Measurements from ENCODE around the gene OTOP2. TPM values are rescaled to one million over a fixed set of nuclear protein-coding genes. Genes with fewer than 3 reads are reported as not detected.

The OTOP2 gene
- total RNA-seq, 5 donors from 2014 or later (not counting 1 experiment from before 2014, with no cell fraction given), result not detected

GRCh38 chr17:74922172-74922571, 1.9 kb upstream of the OTOP2 start:
- WGBS (ENCODE audit: insufficient coverage), result 62% methylated on average over 5 of the region's 6 CpGs
- ATAC-seq (replicated peaks in 1 of 4), result no peak
- peaks cover 42 to 72% of the 10 kb centered on the region in 2 donors for H3K27me3 Mint-ChIP-seq

DNA sequence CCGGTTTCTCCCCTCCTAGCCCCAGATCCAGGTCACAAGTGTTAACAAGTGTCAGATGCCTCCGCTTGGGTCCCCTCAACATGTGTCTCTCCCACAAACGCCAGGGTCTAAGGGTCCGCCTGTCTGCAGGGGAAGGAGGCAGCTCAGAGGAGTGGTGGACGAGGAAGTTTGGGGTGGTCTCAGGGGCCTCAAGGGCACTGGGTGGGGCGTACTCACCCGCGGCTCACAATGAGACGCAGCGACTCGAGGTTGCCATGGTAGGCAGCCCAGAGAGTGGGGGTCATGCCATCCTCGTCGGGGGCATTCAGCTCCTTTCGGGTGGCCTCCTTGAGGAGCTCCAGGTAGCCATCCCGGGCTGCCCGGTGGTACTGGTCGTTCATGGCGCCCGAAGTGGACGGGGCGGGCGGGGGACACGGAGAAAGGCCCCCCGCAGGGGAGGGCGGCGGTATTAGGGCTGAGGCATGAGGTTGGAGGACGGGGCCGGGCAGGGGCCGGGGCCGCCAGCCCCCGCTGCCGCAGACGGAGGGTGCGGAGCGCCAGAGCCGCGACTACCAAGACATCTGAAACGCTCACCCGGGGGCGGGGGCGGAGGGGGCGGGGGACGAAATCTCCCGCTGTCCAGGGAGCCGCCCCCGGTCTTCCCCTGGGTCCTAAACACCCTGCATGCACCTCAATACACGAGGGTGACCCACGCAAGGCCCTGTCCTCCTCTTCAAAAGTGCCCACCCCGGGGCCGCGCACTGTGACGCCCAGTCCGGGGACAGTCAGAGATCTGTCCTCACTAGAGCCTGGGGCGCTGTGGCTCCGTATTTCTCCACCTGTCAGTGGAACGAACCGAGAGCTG, 1.2 kb upstream of the OTOP2 start, which contains the start of gene USH1G:
TSS of gene USH1G (minus strand) at position 562 of the 844 bp plus-strand sequence. CDS start at position 380, 182 bp downstream.
- H3K27ac ChIP-seq (ENCODE audit: low read length), result no peak within 1 kb of the TSS
- H3K4me3 ChIP-seq (ENCODE audit: control insufficient read depth in 1 of 2, extremely low read depth in 1 of 2, low read length in 1 of 2), result peak within 1 kb of the TSS; percentile 33 to 35
- ChIA-PET POLR2A (no interaction called here), CTCF (interaction anchor here (0.6 to 1.2 kb wide), 3 partner anchors 11 to 1750 kb away, joined by 4 read pairs; no protein-coding TSS in a partner anchor)
- Mint-ChIP-seq H3K36me3 (no peaks in the 10 kb centered on the region), H3K9me3 (no peaks in the 10 kb centered on the region), H3K4me3 (peak within 1 kb of the TSS; percentile 43 to 71 (median 47)), H3K27ac (no peak within 1 kb of the TSS), H3K27me3 (peaks cover 47 to 73% of the 10 kb centered on the region in 2 donors), H3K4me1 (peaks cover 14 to 20% (median 14%) of the 10 kb centered on the region in 3 donors)
- no peaks in the 10 kb centered on the region for H3K36me3 ChIP-seq (ENCODE audit: control insufficient read depth in 2 of 2, extremely low read depth in 1 of 2, insufficient read depth in 1 of 2, low read length in 1 of 2)
- H3K4me1 ChIP-seq (ENCODE audit: control insufficient read depth in 1 of 2, extremely low read depth in 1 of 2, insufficient read depth in 2 of 2, low read length in 2 of 2), result peaks cover 2 to 31% of the 10 kb centered on the region in 2 experiments
- 3% methylated on average over 50 of the region's 57 CpGs for whole genome bisulfite sequencing (ENCODE audit: insufficient coverage)
- DNase-seq (no peak), ATAC-seq (replicated peaks in 1 of 4) (peak; percentile 49 to 66 (median 58))
- peaks cover 11 to 94% of the 10 kb centered on the region in 2 experiments for H3K27me3 ChIP-seq (replicated peaks in 1 of 2; ENCODE audit: control insufficient read depth in 2 of 2, extremely low read depth in 1 of 2, insufficient read depth in 2 of 2, low read length in 1 of 2)
- no peaks in the 10 kb centered on the region for H3K9me3 ChIP-seq

More at GRCh38 chr17:74922172-74922571, 1.9 kb upstream of the OTOP2 start:
- Mint-ChIP-seq H3K9me3 (no peaks in the 10 kb centered on the region), H3K4me1 (peaks cover 14 to 20% (median 14%) of the 10 kb centered on the region in 3 donors), H3K36me3 (no peaks in the 10 kb centered on the region), H3K27ac (no peak overlapping the region), H3K4me3 (peak overlapping the region in 2 of 3 donors; percentile 43 to 71)
- ChIA-PET CTCF (interaction anchor here in 1 of 2 donors (0.7 kb wide), 1 partner anchor 38 kb away, joined by 4 read pairs; no protein-coding TSS in a partner anchor), POLR2A (no interaction called here)
- no peaks in the 10 kb centered on the region for H3K36me3 ChIP-seq (ENCODE audit: control insufficient read depth in 2 of 2, extremely low read depth in 1 of 2, insufficient read depth in 1 of 2, low read length in 1 of 2)
- H3K4me3 ChIP-seq (ENCODE audit: control insufficient read depth in 1 of 2, extremely low read depth in 1 of 2, low read length in 1 of 2), result no peak overlapping the region
- DNase-seq, result no peak
- no peak overlapping the region for H3K27ac ChIP-seq (ENCODE audit: low read length)
- peaks cover 10 to 94% of the 10 kb centered on the region in 2 experiments for H3K27me3 ChIP-seq (replicated peaks in 1 of 2; ENCODE audit: control insufficient read depth in 2 of 2, extremely low read depth in 1 of 2, insufficient read depth in 2 of 2, low read length in 1 of 2)
- no peaks in the 10 kb centered on the region for H3K9me3 ChIP-seq
- H3K4me1 ChIP-seq (ENCODE audit: control insufficient read depth in 1 of 2, extremely low read depth in 1 of 2, insufficient read depth in 2 of 2, low read length in 2 of 2), result peaks cover 2 to 31% of the 10 kb centered on the region in 2 experiments

DNA sequence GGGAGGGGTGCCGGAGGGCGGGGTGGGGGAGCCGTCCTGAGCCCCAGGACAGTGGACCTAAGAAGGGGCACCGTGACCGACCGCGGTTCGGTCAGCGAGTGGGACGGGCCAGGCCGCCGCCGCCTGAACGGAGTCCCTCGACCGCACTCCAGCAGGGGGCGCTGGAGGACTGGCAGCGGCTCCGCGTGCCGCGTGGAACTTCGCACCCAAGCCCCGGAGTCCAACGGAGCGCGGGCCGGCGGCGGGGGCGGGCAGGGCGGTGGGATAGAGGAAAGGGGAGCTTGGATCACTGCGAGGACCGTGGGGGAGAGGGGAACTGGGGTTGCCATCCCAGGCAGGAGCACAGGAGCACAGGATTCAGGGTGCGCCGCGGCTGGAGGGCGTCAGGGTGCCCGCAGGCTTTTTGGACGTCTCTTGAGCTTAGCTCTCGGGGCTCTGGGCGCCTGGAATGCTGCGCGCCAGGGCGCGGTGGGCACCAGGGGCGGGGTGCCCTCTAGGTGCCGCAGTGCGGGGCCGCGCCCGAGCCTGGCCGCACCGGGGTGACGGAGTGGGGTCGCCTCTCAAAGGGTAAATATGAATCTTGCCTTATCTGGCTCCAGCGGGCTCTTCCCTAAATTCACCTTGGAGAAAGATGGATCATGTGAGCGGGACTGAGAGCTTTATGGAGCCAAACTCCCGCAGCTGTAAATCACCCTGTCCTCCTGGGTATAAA, 379 bp upstream of the OTOP2 start:
- Mint-ChIP-seq H3K9me3 (no peaks in the 10 kb centered on the region), H3K27ac (no peak overlapping the region), H3K36me3 (no peaks in the 10 kb centered on the region), H3K27me3 (peaks cover 49 to 74% of the 10 kb centered on the region in 2 donors), H3K4me3 (peak overlapping the region in 2 of 3 donors; percentile 47 to 71), H3K4me1 (peaks cover 14 to 20% (median 14%) of the 10 kb centered on the region in 3 donors)
- Histone ChIP-seq H3K4me1 (ENCODE audit: control insufficient read depth in 1 of 2, extremely low read depth in 1 of 2, insufficient read depth in 2 of 2, low read length in 2 of 2) (peaks cover 2 to 31% of the 10 kb centered on the region in 2 experiments), H3K9me3 (no peaks in the 10 kb centered on the region), H3K36me3 (ENCODE audit: control insufficient read depth in 2 of 2, extremely low read depth in 1 of 2, insufficient read depth in 1 of 2, low read length in 1 of 2) (no peaks in the 10 kb centered on the region), H3K27ac (ENCODE audit: low read length) (no peak overlapping the region), H3K4me3 (ENCODE audit: control insufficient read depth in 1 of 2, extremely low read depth in 1 of 2, low read length in 1 of 2) (peak overlapping the region; percentile 33 to 35), H3K27me3 (replicated peaks in 1 of 2; ENCODE audit: control insufficient read depth in 2 of 2, extremely low read depth in 1 of 2, insufficient read depth in 2 of 2, low read length in 1 of 2) (peaks cover 11 to 91% of the 10 kb centered on the region in 2 experiments)
- ATAC-seq (replicated peaks in 1 of 4), result peak; percentile 74 to 79 (median 74)
- 6% methylated on average over 46 of the region's 59 CpGs for WGBS (ENCODE audit: insufficient coverage)
- DNase-seq, result peak; percentile 18 to 81 (median 60)
- ChIA-PET CTCF (interaction anchor here in 1 of 2 donors (0.6 to 1.2 kb wide), 5 partner anchors 11 to 1751 kb away, joined by 4 to 7 read pairs (median 4); no protein-coding TSS in a partner anchor), POLR2A (interaction anchor here in 1 of 2 donors (0.6 kb wide), 1 partner anchor 59 kb away, joined by 3 read pairs; no protein-coding TSS in a partner anchor)

DNA sequence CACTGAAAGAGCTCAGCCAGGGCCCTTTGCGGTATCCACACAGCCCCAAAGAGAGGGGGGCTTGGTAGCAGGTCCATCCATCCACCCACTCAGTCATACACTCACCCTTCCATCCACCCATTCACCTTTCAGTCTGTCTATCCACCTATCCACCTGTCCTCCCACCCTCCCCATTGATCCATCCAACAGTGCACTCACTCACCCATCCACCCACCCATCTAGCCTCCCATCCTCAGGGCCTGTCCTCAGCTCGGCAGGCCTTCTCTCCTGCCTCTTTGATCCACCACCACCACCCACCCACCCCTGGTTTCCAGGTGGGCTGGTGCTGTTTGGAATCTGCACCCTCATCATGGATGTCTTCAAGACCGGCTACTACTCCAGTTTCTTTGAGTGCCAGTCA, 1.2 kb downstream of the OTOP2 start:
- WGBS (ENCODE audit: insufficient coverage), result 62% methylated on average over 2 of the region's 3 CpGs
- no peak overlapping the region for H3K4me3 ChIP-seq (ENCODE audit: control insufficient read depth in 1 of 2, extremely low read depth in 1 of 2, low read length in 1 of 2)
- no peaks in the 10 kb centered on the region for H3K36me3 ChIP-seq (ENCODE audit: control insufficient read depth in 2 of 2, extremely low read depth in 1 of 2, insufficient read depth in 1 of 2, low read length in 1 of 2)
- no peak overlapping the region for H3K27ac ChIP-seq (ENCODE audit: low read length)
- H3K9me3 ChIP-seq, result no peaks in the 10 kb centered on the region
- peak overlapping the region in 1 of 3 donors; percentile 37 for H3K4me3 Mint-ChIP-seq
- H3K4me1 ChIP-seq (ENCODE audit: control insufficient read depth in 1 of 2, extremely low read depth in 1 of 2, insufficient read depth in 2 of 2, low read length in 2 of 2), result peaks cover 2 to 27% of the 10 kb centered on the region in 2 experiments
- peaks cover 51 to 74% of the 10 kb centered on the region in 2 donors for H3K27me3 Mint-ChIP-seq
- H3K27ac Mint-ChIP-seq, result no peak overlapping the region
- peaks cover 12 to 18% (median 14%) of the 10 kb centered on the region in 3 donors for H3K4me1 Mint-ChIP-seq
- POLR2A ChIA-PET, result no interaction called here
- H3K27me3 ChIP-seq (replicated peaks in 1 of 2; ENCODE audit: control insufficient read depth in 2 of 2, extremely low read depth in 1 of 2, insufficient read depth in 2 of 2, low read length in 1 of 2), result peaks cover 11 to 85% of the 10 kb centered on the region in 2 experiments
- ATAC-seq (replicated peaks in 1 of 4), result no peak
- H3K9me3 Mint-ChIP-seq, result no peaks in the 10 kb centered on the region
- DNase-seq, result no peak
- CTCF ChIA-PET, result interaction anchor here (0.5 to 1.3 kb wide), 5 partner anchors 11 to 37 kb away, joined by 3 to 5 read pairs (median 4); no protein-coding TSS in a partner anchor
- no peaks in the 10 kb centered on the region for H3K36me3 Mint-ChIP-seq

DNA sequence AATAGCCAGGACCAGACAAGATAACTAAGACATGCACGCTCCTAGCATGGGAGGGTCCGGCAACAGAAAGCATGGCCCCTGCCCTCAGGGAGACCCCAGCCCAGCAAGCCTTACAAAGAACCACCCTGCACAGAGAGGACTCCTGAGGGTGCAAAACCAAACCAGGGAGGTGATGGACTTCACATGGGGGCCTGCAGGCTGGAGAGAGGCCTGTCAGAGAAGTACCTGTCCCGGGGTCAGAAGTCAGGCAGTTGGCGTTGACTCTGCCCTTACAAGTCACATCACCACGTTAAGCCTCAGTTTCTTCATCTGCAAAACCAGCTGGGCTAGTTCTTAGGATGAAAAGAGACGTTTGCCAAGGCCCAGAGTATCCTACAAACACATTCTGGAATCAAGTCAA, 4.7 kb downstream of the OTOP2 start:
- peaks cover 0 to 11% of the 10 kb centered on the region in 2 experiments for H3K4me1 ChIP-seq (ENCODE audit: control insufficient read depth in 1 of 2, extremely low read depth in 1 of 2, insufficient read depth in 2 of 2, low read length in 2 of 2)
- Mint-ChIP-seq H3K4me1 (peaks cover 6 to 10% (median 8%) of the 10 kb centered on the region in 3 donors), H3K36me3 (no peaks in the 10 kb centered on the region), H3K4me3 (no peak overlapping the region), H3K9me3 (no peaks in the 10 kb centered on the region), H3K27me3 (peaks cover 51 to 86% of the 10 kb centered on the region in 2 donors), H3K27ac (no peak overlapping the region)
- no peak overlapping the region for H3K27ac ChIP-seq (ENCODE audit: low read length)
- H3K9me3 ChIP-seq, result no peaks in the 10 kb centered on the region
- ATAC-seq (replicated peaks in 1 of 4) (no peak), DNase-seq (no peak)
- peaks cover 9 to 82% of the 10 kb centered on the region in 2 experiments for H3K27me3 ChIP-seq (replicated peaks in 1 of 2; ENCODE audit: control insufficient read depth in 2 of 2, extremely low read depth in 1 of 2, insufficient read depth in 2 of 2, low read length in 1 of 2)
- H3K36me3 ChIP-seq (ENCODE audit: control insufficient read depth in 2 of 2, extremely low read depth in 1 of 2, insufficient read depth in 1 of 2, low read length in 1 of 2), result no peaks in the 10 kb centered on the region
- ChIA-PET CTCF (no interaction called here), POLR2A (no interaction called here)
- WGBS (ENCODE audit: insufficient coverage), result 78% methylated on average over 6 of the region's 6 CpGs
- H3K4me3 ChIP-seq (ENCODE audit: control insufficient read depth in 1 of 2, extremely low read depth in 1 of 2, low read length in 1 of 2), result no peak overlapping the region

GRCh38 chr17:74930535-74931036, 6.5 kb downstream of the OTOP2 start:
- Mint-ChIP-seq H3K9me3 (no peaks in the 10 kb centered on the region), H3K36me3 (no peaks in the 10 kb centered on the region), H3K27me3 (peaks cover 43 to 86% of the 10 kb centered on the region in 2 donors), H3K4me3 (no peak overlapping the region), H3K27ac (no peak overlapping the region), H3K4me1 (peaks cover 0 to under 1% (median 0%) of the 10 kb centered on the region in 3 donors)
- Histone ChIP-seq H3K27ac (ENCODE audit: low read length) (no peak overlapping the region), H3K4me1 (ENCODE audit: control insufficient read depth in 1 of 2, extremely low read depth in 1 of 2, insufficient read depth in 2 of 2, low read length in 2 of 2) (no peaks in the 10 kb centered on the region), H3K4me3 (ENCODE audit: control insufficient read depth in 1 of 2, extremely low read depth in 1 of 2, low read length in 1 of 2) (no peak overlapping the region), H3K9me3 (no peaks in the 10 kb centered on the region), H3K27me3 (replicated peaks in 1 of 2; ENCODE audit: control insufficient read depth in 2 of 2, extremely low read depth in 1 of 2, insufficient read depth in 2 of 2, low read length in 1 of 2) (peaks cover 7 to 79% of the 10 kb centered on the region in 2 experiments), H3K36me3 (ENCODE audit: control insufficient read depth in 2 of 2, extremely low read depth in 1 of 2, insufficient read depth in 1 of 2, low read length in 1 of 2) (no peaks in the 10 kb centered on the region)
- 90% methylated on average over 18 of the region's 24 CpGs for WGBS (ENCODE audit: insufficient coverage)
- ATAC-seq (replicated peaks in 1 of 4) (no peak), DNase-seq (no peak)
- ChIA-PET CTCF (no interaction called here), POLR2A (no interaction called here)
